ENCODE data around the gene GZMM. TPM values are rescaled to one million over a fixed set of nuclear protein-coding genes. Genes with fewer than 3 reads are reported as not detected.

The GZMM gene
- total and polyA plus RNA-seq, 2 experiments from 2014 or later: 0.29 TPM; not detected in 1

DNA sequence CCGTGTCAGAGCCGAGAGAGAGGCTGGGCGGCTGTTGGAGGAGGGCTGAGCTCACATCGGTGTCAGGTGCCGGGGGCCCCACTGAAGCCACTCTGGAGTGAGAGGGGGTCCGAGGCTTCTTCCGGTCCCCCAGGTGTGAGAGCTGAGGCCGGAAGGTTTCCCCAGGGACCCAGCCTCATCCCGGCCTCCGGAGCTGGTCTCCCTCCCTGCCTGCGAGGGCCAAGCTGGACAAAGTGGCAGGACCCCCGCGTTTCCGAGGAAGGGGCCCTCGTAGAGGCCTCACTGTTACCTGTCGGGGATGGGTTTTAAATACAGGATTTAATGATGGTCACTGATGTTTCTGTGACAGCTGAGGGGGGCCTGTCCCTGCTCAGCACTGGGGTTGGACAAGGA, 52.4 kb downstream of the GZMM start:
- no peak overlapping the region for H2AFZ ChIP-seq
- ATAC-seq: no peak
- no peaks in the 10 kb centered on the region for H3F3A ChIP-seq (replicated peaks; ENCODE audit: low read depth)
- Mint-ChIP-seq H3K27ac (no peak overlapping the region), H3K27me3 (ENCODE audit: insufficient read depth, low read depth, poor library complexity) (peaks cover 22% of the 10 kb centered on the region), H3K36me3 (ENCODE audit: low read depth) (peaks cover 1% of the 10 kb centered on the region; the same call in 2 of the 3 replicates), H3K9me3 (peaks cover 17% of the 10 kb centered on the region), H3K4me1 (no peaks in the 10 kb centered on the region), H3K4me3 (no peak overlapping the region)
- no peak overlapping the region for H3K4me3 ChIP-seq
- no peaks in the 10 kb centered on the region for H3K79me2 ChIP-seq (replicated peaks; ENCODE audit: insufficient read depth)
- peaks cover 9% of the 10 kb centered on the region for H3K27me3 ChIP-seq (ENCODE audit: insufficient read depth)
- TF ChIP-seq ZNF331 (CRISPR knock-in tag; IDR thresholded peaks at IDR 0.05; ENCODE audit: low read depth) (no peak), EZH2phosphoT487 (IDR thresholded peaks at IDR 0.05; ENCODE audit: unreplicated experiment) (no peak), JUNB (IDR thresholded peaks at IDR 0.05; ENCODE audit: unreplicated experiment) (no peak), CREB1 (CRISPR knock-in tag; IDR thresholded peaks at IDR 0.05; ENCODE audit: low read depth) (no peak), ZNF114 (CRISPR knock-in tag; IDR thresholded peaks at IDR 0.05) (no peak), STAT1 (IDR thresholded peaks at IDR 0.05; ENCODE audit: unreplicated experiment) (no peak), NANOG (IDR thresholded peaks at IDR 0.05; ENCODE audit: borderline replicate concordance) (no peak), POLR2AphosphoS5 (IDR thresholded peaks at IDR 0.05; ENCODE audit: low read depth) (no peak), EZH2 (IDR thresholded peaks at IDR 0.05; ENCODE audit: low read depth, unreplicated experiment) (no peak)
- TF ChIP-seq, protein P1, sequence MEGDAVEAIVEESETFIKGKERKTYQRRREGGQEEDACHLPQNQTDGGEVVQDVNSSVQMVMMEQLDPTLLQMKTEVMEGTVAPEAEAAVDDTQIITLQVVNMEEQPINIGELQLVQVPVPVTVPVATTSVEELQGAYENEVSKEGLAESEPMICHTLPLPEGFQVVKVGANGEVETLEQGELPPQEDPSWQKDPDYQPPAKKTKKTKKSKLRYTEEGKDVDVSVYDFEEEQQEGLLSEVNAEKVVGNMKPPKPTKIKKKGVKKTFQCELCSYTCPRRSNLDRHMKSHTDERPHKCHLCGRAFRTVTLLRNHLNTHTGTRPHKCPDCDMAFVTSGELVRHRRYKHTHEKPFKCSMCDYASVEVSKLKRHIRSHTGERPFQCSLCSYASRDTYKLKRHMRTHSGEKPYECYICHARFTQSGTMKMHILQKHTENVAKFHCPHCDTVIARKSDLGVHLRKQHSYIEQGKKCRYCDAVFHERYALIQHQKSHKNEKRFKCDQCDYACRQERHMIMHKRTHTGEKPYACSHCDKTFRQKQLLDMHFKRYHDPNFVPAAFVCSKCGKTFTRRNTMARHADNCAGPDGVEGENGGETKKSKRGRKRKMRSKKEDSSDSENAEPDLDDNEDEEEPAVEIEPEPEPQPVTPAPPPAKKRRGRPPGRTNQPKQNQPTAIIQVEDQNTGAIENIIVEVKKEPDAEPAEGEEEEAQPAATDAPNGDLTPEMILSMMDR (conservative IDR thresholded peaks at IDR 0.05; ENCODE audit: low read depth in 2 of 2): no peak
- TF ChIP-seq, protein P2, sequence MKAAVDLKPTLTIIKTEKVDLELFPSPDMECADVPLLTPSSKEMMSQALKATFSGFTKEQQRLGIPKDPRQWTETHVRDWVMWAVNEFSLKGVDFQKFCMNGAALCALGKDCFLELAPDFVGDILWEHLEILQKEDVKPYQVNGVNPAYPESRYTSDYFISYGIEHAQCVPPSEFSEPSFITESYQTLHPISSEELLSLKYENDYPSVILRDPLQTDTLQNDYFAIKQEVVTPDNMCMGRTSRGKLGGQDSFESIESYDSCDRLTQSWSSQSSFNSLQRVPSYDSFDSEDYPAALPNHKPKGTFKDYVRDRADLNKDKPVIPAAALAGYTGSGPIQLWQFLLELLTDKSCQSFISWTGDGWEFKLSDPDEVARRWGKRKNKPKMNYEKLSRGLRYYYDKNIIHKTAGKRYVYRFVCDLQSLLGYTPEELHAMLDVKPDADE (IDR thresholded peaks at IDR 0.05): no peak
- TF ChIP-seq, protein P3, sequence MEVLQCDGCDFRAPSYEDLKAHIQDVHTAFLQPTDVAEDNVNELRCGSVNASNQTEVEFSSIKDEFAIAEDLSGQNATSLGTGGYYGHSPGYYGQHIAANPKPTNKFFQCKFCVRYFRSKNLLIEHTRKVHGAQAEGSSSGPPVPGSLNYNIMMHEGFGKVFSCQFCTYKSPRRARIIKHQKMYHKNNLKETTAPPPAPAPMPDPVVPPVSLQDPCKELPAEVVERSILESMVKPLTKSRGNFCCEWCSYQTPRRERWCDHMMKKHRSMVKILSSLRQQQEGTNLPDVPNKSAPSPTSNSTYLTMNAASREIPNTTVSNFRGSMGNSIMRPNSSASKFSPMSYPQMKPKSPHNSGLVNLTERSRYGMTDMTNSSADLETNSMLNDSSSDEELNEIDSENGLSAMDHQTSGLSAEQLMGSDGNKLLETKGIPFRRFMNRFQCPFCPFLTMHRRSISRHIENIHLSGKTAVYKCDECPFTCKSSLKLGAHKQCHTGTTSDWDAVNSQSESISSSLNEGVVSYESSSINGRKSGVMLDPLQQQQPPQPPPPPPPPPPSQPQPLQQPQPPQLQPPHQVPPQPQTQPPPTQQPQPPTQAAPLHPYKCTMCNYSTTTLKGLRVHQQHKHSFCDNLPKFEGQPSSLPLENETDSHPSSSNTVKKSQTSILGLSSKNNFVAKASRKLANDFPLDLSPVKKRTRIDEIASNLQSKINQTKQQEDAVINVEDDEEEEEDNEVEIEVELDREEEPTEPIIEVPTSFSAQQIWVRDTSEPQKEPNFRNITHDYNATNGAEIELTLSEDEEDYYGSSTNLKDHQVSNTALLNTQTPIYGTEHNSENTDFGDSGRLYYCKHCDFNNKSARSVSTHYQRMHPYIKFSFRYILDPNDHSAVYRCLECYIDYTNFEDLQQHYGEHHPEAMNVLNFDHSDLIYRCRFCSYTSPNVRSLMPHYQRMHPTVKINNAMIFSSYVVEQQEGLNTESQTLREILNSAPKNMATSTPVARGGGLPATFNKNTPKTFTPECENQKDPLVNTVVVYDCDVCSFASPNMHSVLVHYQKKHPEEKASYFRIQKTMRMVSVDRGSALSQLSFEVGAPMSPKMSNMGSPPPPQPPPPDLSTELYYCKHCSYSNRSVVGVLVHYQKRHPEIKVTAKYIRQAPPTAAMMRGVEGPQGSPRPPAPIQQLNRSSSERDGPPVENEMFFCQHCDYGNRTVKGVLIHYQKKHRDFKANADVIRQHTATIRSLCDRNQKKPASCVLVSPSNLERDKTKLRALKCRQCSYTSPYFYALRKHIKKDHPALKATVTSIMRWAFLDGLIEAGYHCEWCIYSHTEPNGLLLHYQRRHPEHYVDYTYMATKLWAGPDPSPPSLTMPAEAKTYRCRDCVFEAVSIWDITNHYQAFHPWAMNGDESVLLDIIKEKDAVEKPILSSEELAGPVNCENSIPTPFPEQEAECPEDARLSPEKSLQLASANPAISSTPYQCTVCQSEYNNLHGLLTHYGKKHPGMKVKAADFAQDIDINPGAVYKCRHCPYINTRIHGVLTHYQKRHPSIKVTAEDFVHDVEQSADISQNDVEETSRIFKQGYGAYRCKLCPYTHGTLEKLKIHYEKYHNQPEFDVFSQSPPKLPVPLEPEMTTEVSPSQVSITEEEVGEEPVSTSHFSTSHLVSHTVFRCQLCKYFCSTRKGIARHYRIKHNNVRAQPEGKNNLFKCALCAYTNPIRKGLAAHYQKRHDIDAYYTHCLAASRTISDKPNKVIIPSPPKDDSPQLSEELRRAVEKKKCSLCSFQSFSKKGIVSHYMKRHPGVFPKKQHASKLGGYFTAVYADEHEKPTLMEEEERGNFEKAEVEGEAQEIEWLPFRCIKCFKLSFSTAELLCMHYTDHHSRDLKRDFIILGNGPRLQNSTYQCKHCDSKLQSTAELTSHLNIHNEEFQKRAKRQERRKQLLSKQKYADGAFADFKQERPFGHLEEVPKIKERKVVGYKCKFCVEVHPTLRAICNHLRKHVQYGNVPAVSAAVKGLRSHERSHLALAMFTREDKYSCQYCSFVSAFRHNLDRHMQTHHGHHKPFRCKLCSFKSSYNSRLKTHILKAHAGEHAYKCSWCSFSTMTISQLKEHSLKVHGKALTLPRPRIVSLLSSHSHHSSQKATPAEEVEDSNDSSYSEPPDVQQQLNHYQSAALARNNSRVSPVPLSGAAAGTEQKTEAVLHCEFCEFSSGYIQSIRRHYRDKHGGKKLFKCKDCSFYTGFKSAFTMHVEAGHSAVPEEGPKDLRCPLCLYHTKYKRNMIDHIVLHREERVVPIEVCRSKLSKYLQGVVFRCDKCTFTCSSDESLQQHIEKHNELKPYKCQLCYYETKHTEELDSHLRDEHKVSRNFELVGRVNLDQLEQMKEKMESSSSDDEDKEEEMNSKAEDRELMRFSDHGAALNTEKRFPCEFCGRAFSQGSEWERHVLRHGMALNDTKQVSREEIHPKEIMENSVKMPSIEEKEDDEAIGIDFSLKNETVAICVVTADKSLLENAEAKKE (CRISPR knock-in tag; IDR thresholded peaks at IDR 0.05): no peak
- TF ChIP-seq, protein P4, sequence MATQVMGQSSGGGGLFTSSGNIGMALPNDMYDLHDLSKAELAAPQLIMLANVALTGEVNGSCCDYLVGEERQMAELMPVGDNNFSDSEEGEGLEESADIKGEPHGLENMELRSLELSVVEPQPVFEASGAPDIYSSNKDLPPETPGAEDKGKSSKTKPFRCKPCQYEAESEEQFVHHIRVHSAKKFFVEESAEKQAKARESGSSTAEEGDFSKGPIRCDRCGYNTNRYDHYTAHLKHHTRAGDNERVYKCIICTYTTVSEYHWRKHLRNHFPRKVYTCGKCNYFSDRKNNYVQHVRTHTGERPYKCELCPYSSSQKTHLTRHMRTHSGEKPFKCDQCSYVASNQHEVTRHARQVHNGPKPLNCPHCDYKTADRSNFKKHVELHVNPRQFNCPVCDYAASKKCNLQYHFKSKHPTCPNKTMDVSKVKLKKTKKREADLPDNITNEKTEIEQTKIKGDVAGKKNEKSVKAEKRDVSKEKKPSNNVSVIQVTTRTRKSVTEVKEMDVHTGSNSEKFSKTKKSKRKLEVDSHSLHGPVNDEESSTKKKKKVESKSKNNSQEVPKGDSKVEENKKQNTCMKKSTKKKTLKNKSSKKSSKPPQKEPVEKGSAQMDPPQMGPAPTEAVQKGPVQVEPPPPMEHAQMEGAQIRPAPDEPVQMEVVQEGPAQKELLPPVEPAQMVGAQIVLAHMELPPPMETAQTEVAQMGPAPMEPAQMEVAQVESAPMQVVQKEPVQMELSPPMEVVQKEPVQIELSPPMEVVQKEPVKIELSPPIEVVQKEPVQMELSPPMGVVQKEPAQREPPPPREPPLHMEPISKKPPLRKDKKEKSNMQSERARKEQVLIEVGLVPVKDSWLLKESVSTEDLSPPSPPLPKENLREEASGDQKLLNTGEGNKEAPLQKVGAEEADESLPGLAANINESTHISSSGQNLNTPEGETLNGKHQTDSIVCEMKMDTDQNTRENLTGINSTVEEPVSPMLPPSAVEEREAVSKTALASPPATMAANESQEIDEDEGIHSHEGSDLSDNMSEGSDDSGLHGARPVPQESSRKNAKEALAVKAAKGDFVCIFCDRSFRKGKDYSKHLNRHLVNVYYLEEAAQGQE (IDR thresholded peaks at IDR 0.05; ENCODE audit: unreplicated experiment): no peak
- H3K36me3 ChIP-seq (ENCODE audit: insufficient read depth): no peaks in the 10 kb centered on the region
- no peaks in the 10 kb centered on the region for H3K9me2 ChIP-seq (ENCODE audit: insufficient read depth)
- peaks cover 4% of the 10 kb centered on the region; the same call in 1 of the 2 replicates for H4K20me1 ChIP-seq (replicated peaks; ENCODE audit: insufficient read depth)
- no peak overlapping the region for H3K4me2 ChIP-seq
- no peak for DNase-seq (ENCODE audit: low spot score)
- H3K4me1 ChIP-seq (ENCODE audit: insufficient read depth): no peaks in the 10 kb centered on the region
- H3K27ac ChIP-seq (ENCODE audit: low read depth): no peak overlapping the region

Data from GM23338 (cell line).